HepG2 (cell line): ENCODE data around the gene MARF1.

Experiments used
- AFF4 ChIP-seq: sonication (generic); formaldehyde crosslinking; IDR thresholded peaks from 2 replicates; pipeline ENCODE4 v1.4.0; 2020; ENCODE audit warnings: missing genetic modification reagents
- ATF3 ChIP-seq: sonication (generic); formaldehyde crosslinking; IDR thresholded peaks from 2 replicates; pipeline ENCODE4 v1.4.0; 2020; ENCODE audit warnings: missing genetic modification reagents
- CTCF ChIP-seq: sonication (generic); formaldehyde crosslinking; IDR thresholded peaks from 2 replicates; pipeline ENCODE4 v1.5.0; 2020; ENCODE audit warnings: mild to moderate bottlenecking, missing genetic modification reagents, moderate library complexity
- MAZ ChIP-seq, 2 experiments: sonication (generic) in 1 of 2; formaldehyde crosslinking in 1 of 2; IDR thresholded peaks; 2 replicates each; pipeline versions ENCODE4 v1.5.0 to v1.6.1; 2012 to 2020; ENCODE audit warnings: low read depth in 2 of 2, mild to moderate bottlenecking in 2 of 2, borderline replicate concordance in 1 of 2, improper control_type of control experiment in 1 of 2, low read length in 1 of 2, missing genetic modification reagents in 1 of 2, moderate library complexity in 1 of 2
- MYC ChIP-seq: sonication (generic); formaldehyde crosslinking; IDR thresholded peaks from 2 replicates; pipeline ENCODE4 v1.9.0; 2021; ENCODE audit warnings: missing genetic modification reagents, borderline replicate concordance
- RXRB ChIP-seq: IDR thresholded peaks from 2 replicates; pipeline ENCODE4 v1.6.1; 2016; ENCODE audit warnings: borderline replicate concordance, missing genetic modification reagents, missing compliant biosample characterization
- TBL1XR1 ChIP-seq: fragments of 150-350 bp; IDR thresholded peaks from 2 replicates; pipeline ENCODE4 v1.6.1; 2014; ENCODE audit warnings: borderline replicate concordance, low read length; ENCODE audit not compliant: partially characterized antibody
- U2AF1 ChIP-seq: fragments of 200-400 bp; formaldehyde crosslinking; optimal IDR thresholded peaks from 2 replicates; pipeline ENCODE3; 2017; ENCODE audit warnings: mild to moderate bottlenecking, low read depth, low read length

- TF ChIP-seq ATF3 = no peak
- TF ChIP-seq RXRB (CRISPR knock-in tag) = no peak
- TF ChIP-seq AFF4 (CRISPR knock-in tag) = no peak
- no peak for TF ChIP-seq CTCF
- no peak for TF ChIP-seq MAZ (IDR thresholded peaks at IDR 0.05; ENCODE audit: borderline replicate concordance, low read depth, low read length)
- no peak for TF ChIP-seq MAZ (CRISPR knock-in tag; IDR thresholded peaks at IDR 0.05; ENCODE audit: low read depth)
- TF ChIP-seq MYC (CRISPR knock-in tag) = no peak
- no peak for TF ChIP-seq U2AF1
- TF ChIP-seq TBL1XR1 = no peak
Measured at GRCh38 chr16:15654591-15654990, 11.6 kb upstream of the MARF1 start.
